H9 (cell line): ENCODE data around the gene RGL4. TPM values are rescaled to one million over a fixed set of nuclear protein-coding genes. Genes with fewer than 3 reads are reported as not detected.

Experiments used
- DNase-seq: peaks from one replicate; pipeline ENCODE4 v3.0.0-alpha.2; 2017
- H2AFZ ChIP-seq: one replicate; pipeline ENCODE4 v1.6.1; 2013; ENCODE audit warnings: mild to moderate bottlenecking, low read length, control low read depth, moderate library complexity
- H2AK5ac ChIP-seq: 2 replicates; pipeline ENCODE4 v1.6.1; 2013; ENCODE audit warnings: low read length, control low read depth, mixed read lengths; ENCODE audit not compliant: insufficient read length
- H2BK120ac ChIP-seq: one replicate; pipeline ENCODE4 v1.6.1; 2013; ENCODE audit warnings: low read depth, mild to moderate bottlenecking, low read length, control low read depth, inconsistent platforms; ENCODE audit not compliant: poor library complexity, severe bottlenecking
- H2BK12ac ChIP-seq: 2 replicates; pipeline ENCODE4 v1.6.1; 2013; ENCODE audit warnings: low read length, control low read depth, mixed read lengths, low read depth; ENCODE audit not compliant: insufficient read length
- H2BK15ac ChIP-seq: 2 replicates; pipeline ENCODE4 v1.6.1; 2013; ENCODE audit warnings: low read depth, low read length, control low read depth
- H2BK20ac ChIP-seq: one replicate; pipeline ENCODE4 v1.6.1; 2013; ENCODE audit warnings: low read depth, mild to moderate bottlenecking, low read length, control low read depth, inconsistent platforms; ENCODE audit not compliant: poor library complexity, severe bottlenecking
- H2BK5ac ChIP-seq: 2 replicates; pipeline ENCODE4 v1.6.1; 2013; ENCODE audit warnings: low read length, control low read depth, mixed read lengths; ENCODE audit not compliant: insufficient read length
- H3K14ac ChIP-seq: 2 replicates; pipeline ENCODE4 v1.6.1; 2013; ENCODE audit warnings: low read length, control low read depth; ENCODE audit not compliant: insufficient read depth
- H3K18ac ChIP-seq: 2 replicates; pipeline ENCODE4 v1.6.1; 2013; ENCODE audit warnings: low read depth, mild to moderate bottlenecking, mixed read lengths, low read length, control low read depth; ENCODE audit not compliant: insufficient read length
- H3K23ac ChIP-seq: 2 replicates; pipeline ENCODE4 v1.6.1; 2013; ENCODE audit warnings: low read length, control low read depth, mixed read lengths, low read depth; ENCODE audit not compliant: insufficient read length
- H3K23me2 ChIP-seq: 2 replicates; pipeline ENCODE4 v1.6.1; 2013; ENCODE audit warnings: low read depth, mild to moderate bottlenecking, mixed read lengths, low read length, control low read depth; ENCODE audit not compliant: insufficient read length, poor library complexity, severe bottlenecking
- H3K27ac ChIP-seq: 2 replicates; pipeline ENCODE4 v1.5.1; 2013; ENCODE audit warnings: low read length, control low read depth, mixed read lengths, low read depth; ENCODE audit not compliant: insufficient read length
- H3K27me3 ChIP-seq: 2 replicates; pipeline ENCODE4 v1.6.1; 2013; ENCODE audit warnings: low read length, control low read depth, inconsistent platforms; ENCODE audit not compliant: insufficient read depth
- H3K4ac ChIP-seq: 2 replicates; pipeline ENCODE4 v1.6.1; 2013; ENCODE audit warnings: low read depth, mild to moderate bottlenecking, control low read depth, inconsistent platforms, low read length, moderate library complexity
- H3K4me1 ChIP-seq: 2 replicates; pipeline ENCODE4 v1.6.1; 2013; ENCODE audit warnings: low read length, control low read depth, inconsistent platforms; ENCODE audit not compliant: insufficient read depth
- H3K4me2 ChIP-seq: 2 replicates; pipeline ENCODE4 v1.6.1; 2013; ENCODE audit warnings: low read length, control low read depth, mixed read lengths; ENCODE audit not compliant: insufficient read length, insufficient read depth
- H3K56ac ChIP-seq: 2 replicates; pipeline ENCODE4 v1.6.1; 2013; ENCODE audit warnings: low read depth, mild to moderate bottlenecking, mixed read lengths, low read length, control low read depth; ENCODE audit not compliant: insufficient read length
- H3K79me1 ChIP-seq: 2 replicates; pipeline ENCODE4 v1.6.1; 2013; ENCODE audit warnings: low read depth, mild to moderate bottlenecking, moderate library complexity, low read length, control low read depth, inconsistent platforms; ENCODE audit not compliant: insufficient read depth, poor library complexity, severe bottlenecking
- H3K79me2 ChIP-seq: 2 replicates; pipeline ENCODE4 v1.6.1; 2013; ENCODE audit warnings: low read length, control low read depth, inconsistent platforms; ENCODE audit not compliant: insufficient read depth
- H3K9ac ChIP-seq: 2 replicates; pipeline ENCODE4 v1.6.1; 2013; ENCODE audit warnings: low read length, control low read depth, mixed read lengths; ENCODE audit not compliant: insufficient read length; ENCODE audit errors: extremely low read depth
- H3K9me3 ChIP-seq: one replicate; pipeline ENCODE4 v1.6.1; 2013; ENCODE audit warnings: low read depth, low read length, inconsistent platforms; ENCODE audit not compliant: control insufficient read depth
- H3T11ph ChIP-seq: one replicate; pipeline ENCODE4 v1.6.1; 2013; ENCODE audit warnings: mild to moderate bottlenecking, low read length, control low read depth, inconsistent platforms
- H4K20me1 ChIP-seq: one replicate; pipeline ENCODE4 v1.6.1; 2013; ENCODE audit not compliant: control insufficient read depth, insufficient read length, insufficient read depth
- H4K5ac ChIP-seq: 2 replicates; pipeline ENCODE4 v1.6.1; 2013; ENCODE audit warnings: low read depth, mild to moderate bottlenecking, mixed read lengths, low read length, control low read depth; ENCODE audit not compliant: insufficient read length
- H4K8ac ChIP-seq: replicated peaks from 2 replicates; pipeline ENCODE4 v1.6.1; 2013; ENCODE audit warnings: low read length, control low read depth, mixed read lengths, low read depth; ENCODE audit not compliant: insufficient read length
- H4K91ac ChIP-seq: 2 replicates; pipeline ENCODE4 v1.6.1; 2013; ENCODE audit warnings: low read depth, mild to moderate bottlenecking, moderate library complexity, mixed read lengths, low read length, control low read depth; ENCODE audit not compliant: insufficient read length
- H3K27ac Mint-ChIP-seq, 3 experiments: 2 replicates in 2 of 3; 3 replicates in 1 of 3; pipeline ENCODE4 v1.8.0; 2020 to 2021; ENCODE audit warnings: mixed read lengths in 3 of 3, mild to moderate bottlenecking in 1 of 3, moderate library complexity in 1 of 3
- H3K27me3 Mint-ChIP-seq: 2 replicates; pipeline ENCODE4 v1.8.0; 2021; ENCODE audit warnings: low read depth, mild to moderate bottlenecking, moderate library complexity, mixed read lengths
- H3K36me3 Mint-ChIP-seq, 3 experiments: 2 replicates in 2 of 3; 3 replicates in 1 of 3; pipeline ENCODE4 v1.8.0; 2020 to 2021; ENCODE audit warnings: low read depth in 3 of 3, mixed read lengths in 3 of 3; ENCODE audit not compliant: insufficient read depth in 1 of 3
- H3K4me1 Mint-ChIP-seq, 2 experiments: 2 replicates each; pipeline ENCODE4 v1.8.0; 2020; ENCODE audit warnings: mixed read lengths in 2 of 2
- H3K4me3 Mint-ChIP-seq, 2 experiments: 2 replicates in 1 of 2; 3 replicates in 1 of 2; pipeline ENCODE4 v1.8.0; 2020 to 2021; ENCODE audit warnings: mild to moderate bottlenecking in 2 of 2, mixed read lengths in 2 of 2, moderate library complexity in 1 of 2
- H3K9me3 Mint-ChIP-seq, 2 experiments: 2 replicates in 1 of 2; 3 replicates in 1 of 2; pipeline ENCODE4 v1.8.0; 2020; ENCODE audit warnings: mild to moderate bottlenecking in 2 of 2, mixed read lengths in 2 of 2, moderate library complexity in 1 of 2
- WGBS: extraction: QIAGEN DNeasy Blood & Tissue Kit; methylation state at CpG from one replicate; pipeline ENCODE4 v1.1.7; 2013; ENCODE audit warnings: missing lambda C conversion rate, low lambda C conversion rate, mixed read lengths; ENCODE audit not compliant: insufficient read length; ENCODE audit errors: extremely low coverage; 5-methylcytosine and 5-hydroxymethylcytosine counted together
- total RNA-seq: library from RNA; stranded (reverse); gene quantifications from 2 replicates; pipeline ENCODE4 v1.2.1, GENCODE V29; 2021
- TF ChIP-seq, protein P1 (sequence below): fragments of 200-600 bp; sonication (generic); conservative IDR thresholded peaks from 3 replicates; pipeline ENCODE4 v1.8.0; 2021; ENCODE audit warnings: antibody characterized with exemption, mild to moderate bottlenecking

RGL4 gene
- total RNA-seq, 1 experiment from 2014 or later = not detected

DNA sequence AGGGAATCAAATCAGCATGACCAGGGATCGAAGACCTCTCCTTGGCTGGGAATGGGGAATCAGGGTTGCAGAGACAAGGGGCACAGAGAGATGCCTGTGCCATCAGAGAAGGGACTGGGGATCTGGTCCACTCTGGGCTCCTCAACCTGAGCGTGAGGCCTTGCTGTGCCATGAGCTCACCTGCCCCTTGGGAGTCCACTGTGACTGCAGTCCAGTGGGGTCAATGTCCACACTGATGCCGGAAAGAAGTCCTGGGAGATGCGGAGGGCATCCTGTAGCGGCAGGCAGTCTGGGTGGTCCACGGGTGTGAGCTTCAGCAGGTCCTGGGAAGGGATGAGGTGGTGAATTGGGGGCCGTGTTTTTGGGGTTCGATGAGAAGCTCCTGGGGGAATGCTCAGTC is 7.3 kb upstream of the RGL4 start:
- no peak for DNase-seq
- no peaks in the 10 kb centered on the region for H3K79me2 ChIP-seq
- no peaks in the 10 kb centered on the region for H3K79me1 ChIP-seq
- TF ChIP-seq, protein P1, sequence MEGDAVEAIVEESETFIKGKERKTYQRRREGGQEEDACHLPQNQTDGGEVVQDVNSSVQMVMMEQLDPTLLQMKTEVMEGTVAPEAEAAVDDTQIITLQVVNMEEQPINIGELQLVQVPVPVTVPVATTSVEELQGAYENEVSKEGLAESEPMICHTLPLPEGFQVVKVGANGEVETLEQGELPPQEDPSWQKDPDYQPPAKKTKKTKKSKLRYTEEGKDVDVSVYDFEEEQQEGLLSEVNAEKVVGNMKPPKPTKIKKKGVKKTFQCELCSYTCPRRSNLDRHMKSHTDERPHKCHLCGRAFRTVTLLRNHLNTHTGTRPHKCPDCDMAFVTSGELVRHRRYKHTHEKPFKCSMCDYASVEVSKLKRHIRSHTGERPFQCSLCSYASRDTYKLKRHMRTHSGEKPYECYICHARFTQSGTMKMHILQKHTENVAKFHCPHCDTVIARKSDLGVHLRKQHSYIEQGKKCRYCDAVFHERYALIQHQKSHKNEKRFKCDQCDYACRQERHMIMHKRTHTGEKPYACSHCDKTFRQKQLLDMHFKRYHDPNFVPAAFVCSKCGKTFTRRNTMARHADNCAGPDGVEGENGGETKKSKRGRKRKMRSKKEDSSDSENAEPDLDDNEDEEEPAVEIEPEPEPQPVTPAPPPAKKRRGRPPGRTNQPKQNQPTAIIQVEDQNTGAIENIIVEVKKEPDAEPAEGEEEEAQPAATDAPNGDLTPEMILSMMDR = no peak
- H4K8ac ChIP-seq = no peak overlapping the region
- no peak overlapping the region for H2AFZ ChIP-seq
- no peak overlapping the region for H4K91ac ChIP-seq
- H2BK12ac ChIP-seq = no peak overlapping the region
- no peak overlapping the region for H3K9ac ChIP-seq
- H3K4me1 ChIP-seq = no peaks in the 10 kb centered on the region
- Mint-ChIP-seq H3K27me3 (no peaks in the 10 kb centered on the region), H3K36me3 (peaks cover 13 to 22% (median 20%) of the 10 kb centered on the region in 3 experiments), H3K4me3 (no peak overlapping the region), H3K9me3 (no peaks in the 10 kb centered on the region), H3K4me1 (no peaks in the 10 kb centered on the region), H3K27ac (peak overlapping the region in 1 of 3 experiments; percentile 14; a peak in 2 of 7 replicates)
- H2BK20ac ChIP-seq = no peak overlapping the region
- no peak overlapping the region for H2AK5ac ChIP-seq
- no peak overlapping the region for H3K56ac ChIP-seq
- H2BK120ac ChIP-seq = no peak overlapping the region
- H3K9me3 ChIP-seq = no peaks in the 10 kb centered on the region
- H3T11ph ChIP-seq = no peak overlapping the region
- H3K14ac ChIP-seq = no peak overlapping the region
- peaks cover 3% of the 10 kb centered on the region for H4K20me1 ChIP-seq
- no peak overlapping the region for H4K5ac ChIP-seq
- no peak overlapping the region for H2BK5ac ChIP-seq
- H3K27ac ChIP-seq = no peak overlapping the region
- H2BK15ac ChIP-seq = no peak overlapping the region
- no peak overlapping the region for H3K4ac ChIP-seq
- no peaks in the 10 kb centered on the region for H3K27me3 ChIP-seq
- no peak overlapping the region for H3K23ac ChIP-seq
- no CpG with 5 or more reads among the region's 8 CpGs for WGBS
- no peak overlapping the region for H3K18ac ChIP-seq
- no peak overlapping the region for H3K4me2 ChIP-seq
- peaks cover 2% of the 10 kb centered on the region for H3K23me2 ChIP-seq
